ENCODE data around the gene LYRM1.

DNA sequence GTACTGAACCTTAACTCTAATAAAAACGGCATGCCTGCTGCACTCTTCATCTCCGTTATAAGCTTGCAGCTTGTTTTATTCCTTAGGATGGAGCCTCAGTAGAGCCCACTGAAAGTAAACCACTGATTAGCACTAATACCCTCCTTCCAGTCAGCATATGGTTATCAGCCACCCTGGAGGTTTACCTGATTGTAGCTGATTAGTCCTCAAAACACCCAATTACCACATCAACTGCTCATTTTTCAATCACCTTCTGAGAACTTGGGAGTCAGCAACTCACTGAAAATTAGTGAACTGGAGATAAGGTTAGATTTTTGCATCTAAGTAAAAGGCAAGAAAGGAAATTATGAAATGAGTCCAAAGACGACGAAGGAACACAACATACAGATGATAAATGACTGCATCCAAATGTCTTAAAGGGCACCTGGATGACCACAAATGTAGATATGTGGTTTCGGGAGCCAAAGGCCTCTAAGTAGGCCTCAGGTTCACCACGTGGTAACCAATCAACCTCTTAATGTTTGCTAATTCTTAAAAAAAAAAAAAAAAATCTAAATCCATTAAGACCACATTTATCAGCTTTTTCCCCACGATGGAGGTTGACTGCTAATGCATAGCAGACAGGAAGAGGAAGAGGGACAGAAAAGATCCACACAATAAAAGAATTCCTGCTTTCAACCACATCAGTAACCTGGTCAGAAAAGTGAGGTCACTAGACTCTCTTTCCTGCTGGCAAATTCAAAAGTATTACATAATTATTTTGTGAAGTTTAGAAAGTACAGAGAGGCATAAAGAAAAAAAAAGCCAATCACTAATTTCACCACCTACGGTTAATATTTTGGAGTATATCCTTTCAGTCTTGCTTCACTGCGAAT lies 28.4 kb upstream of the LYRM1 start:
- TF ChIP-seq, protein P1, sequence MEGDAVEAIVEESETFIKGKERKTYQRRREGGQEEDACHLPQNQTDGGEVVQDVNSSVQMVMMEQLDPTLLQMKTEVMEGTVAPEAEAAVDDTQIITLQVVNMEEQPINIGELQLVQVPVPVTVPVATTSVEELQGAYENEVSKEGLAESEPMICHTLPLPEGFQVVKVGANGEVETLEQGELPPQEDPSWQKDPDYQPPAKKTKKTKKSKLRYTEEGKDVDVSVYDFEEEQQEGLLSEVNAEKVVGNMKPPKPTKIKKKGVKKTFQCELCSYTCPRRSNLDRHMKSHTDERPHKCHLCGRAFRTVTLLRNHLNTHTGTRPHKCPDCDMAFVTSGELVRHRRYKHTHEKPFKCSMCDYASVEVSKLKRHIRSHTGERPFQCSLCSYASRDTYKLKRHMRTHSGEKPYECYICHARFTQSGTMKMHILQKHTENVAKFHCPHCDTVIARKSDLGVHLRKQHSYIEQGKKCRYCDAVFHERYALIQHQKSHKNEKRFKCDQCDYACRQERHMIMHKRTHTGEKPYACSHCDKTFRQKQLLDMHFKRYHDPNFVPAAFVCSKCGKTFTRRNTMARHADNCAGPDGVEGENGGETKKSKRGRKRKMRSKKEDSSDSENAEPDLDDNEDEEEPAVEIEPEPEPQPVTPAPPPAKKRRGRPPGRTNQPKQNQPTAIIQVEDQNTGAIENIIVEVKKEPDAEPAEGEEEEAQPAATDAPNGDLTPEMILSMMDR (optimal IDR thresholded peaks at IDR 0.05 in 1 of 3, IDR thresholded peaks at IDR 0.05 in 1 of 3, conservative IDR thresholded peaks at IDR 0.05 in 1 of 3; ENCODE audit: extremely low read depth in 1 of 3, insufficient read depth in 2 of 3, low read length in 3 of 3) = no peak
- TF ChIP-seq EZH2 (IDR thresholded peaks at IDR 0.05; ENCODE audit: low read length) = no peak
